ENCODE data around the gene PBRM1.

Gene PBRM1

DNA sequence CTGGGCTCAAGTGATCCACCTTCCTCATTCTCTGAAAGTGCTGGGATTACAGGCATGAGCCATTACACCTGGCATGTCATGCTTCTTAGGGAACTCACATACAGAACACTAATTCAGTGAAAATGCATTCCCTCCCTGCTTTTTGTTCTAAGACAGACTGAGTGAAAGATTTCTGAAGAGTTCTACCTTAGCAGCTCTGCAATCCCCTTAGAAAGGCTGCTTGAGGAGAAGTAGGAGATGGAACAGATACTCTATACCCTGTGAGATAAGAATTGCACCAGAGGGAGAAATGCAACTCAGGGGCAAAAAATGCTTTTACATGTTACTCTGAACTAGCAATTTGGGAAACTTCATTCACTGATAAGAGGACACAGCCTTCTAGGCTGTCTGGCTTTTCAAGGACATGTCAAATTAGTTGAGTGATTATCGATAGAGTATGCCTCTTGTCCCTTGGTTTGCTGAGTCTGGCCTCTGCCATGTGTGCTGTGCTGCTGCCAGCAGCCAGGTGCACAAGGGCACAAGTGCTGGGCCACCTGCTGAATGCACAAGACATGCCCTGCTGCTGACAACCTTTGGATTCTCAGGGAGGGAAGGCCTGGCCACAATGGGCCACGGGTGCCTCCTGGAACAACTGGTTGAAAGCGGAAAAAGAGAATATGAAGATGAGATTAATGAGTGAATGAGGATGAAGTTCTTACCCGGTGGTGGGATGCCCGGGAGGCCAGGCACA lies 131.5 kb downstream of the PBRM1 start:
- H3K4me3 ChIP-seq (ENCODE audit: low read depth, low read length): no peak overlapping the region
- TF ChIP-seq, protein P1, sequence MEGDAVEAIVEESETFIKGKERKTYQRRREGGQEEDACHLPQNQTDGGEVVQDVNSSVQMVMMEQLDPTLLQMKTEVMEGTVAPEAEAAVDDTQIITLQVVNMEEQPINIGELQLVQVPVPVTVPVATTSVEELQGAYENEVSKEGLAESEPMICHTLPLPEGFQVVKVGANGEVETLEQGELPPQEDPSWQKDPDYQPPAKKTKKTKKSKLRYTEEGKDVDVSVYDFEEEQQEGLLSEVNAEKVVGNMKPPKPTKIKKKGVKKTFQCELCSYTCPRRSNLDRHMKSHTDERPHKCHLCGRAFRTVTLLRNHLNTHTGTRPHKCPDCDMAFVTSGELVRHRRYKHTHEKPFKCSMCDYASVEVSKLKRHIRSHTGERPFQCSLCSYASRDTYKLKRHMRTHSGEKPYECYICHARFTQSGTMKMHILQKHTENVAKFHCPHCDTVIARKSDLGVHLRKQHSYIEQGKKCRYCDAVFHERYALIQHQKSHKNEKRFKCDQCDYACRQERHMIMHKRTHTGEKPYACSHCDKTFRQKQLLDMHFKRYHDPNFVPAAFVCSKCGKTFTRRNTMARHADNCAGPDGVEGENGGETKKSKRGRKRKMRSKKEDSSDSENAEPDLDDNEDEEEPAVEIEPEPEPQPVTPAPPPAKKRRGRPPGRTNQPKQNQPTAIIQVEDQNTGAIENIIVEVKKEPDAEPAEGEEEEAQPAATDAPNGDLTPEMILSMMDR (IDR thresholded peaks at IDR 0.05): no peak
- no peaks in the 10 kb centered on the region for H3K9me3 ChIP-seq (ENCODE audit: control insufficient read depth, low read length)
- no peaks in the 10 kb centered on the region for H3K36me3 ChIP-seq (ENCODE audit: control insufficient read depth, insufficient read depth, low read length)
- no peak overlapping the region for H2AFZ ChIP-seq
- no peak overlapping the region for H3K27ac ChIP-seq
- no peaks in the 10 kb centered on the region for H3K79me2 ChIP-seq
- H3K4me2 ChIP-seq (ENCODE audit: low read length): no peak overlapping the region
- peaks cover 2% of the 10 kb centered on the region for H3K4me1 ChIP-seq
- H3K9ac ChIP-seq: no peak overlapping the region
- H3K27me3 ChIP-seq (ENCODE audit: control insufficient read depth, insufficient read depth, low read length): no peaks in the 10 kb centered on the region

- Histone ChIP-seq H2AFZ (no peak overlapping the region), H3K4me3 (ENCODE audit: low read depth, low read length) (no peak overlapping the region), H3K27ac (no peak overlapping the region), H3K9ac (no peak overlapping the region), H3K4me1 (peaks cover 2% of the 10 kb centered on the region), H3K4me2 (ENCODE audit: low read length) (no peak overlapping the region), H3K79me2 (no peaks in the 10 kb centered on the region), H3K27me3 (ENCODE audit: control insufficient read depth, insufficient read depth, low read length) (no peaks in the 10 kb centered on the region), H3K36me3 (ENCODE audit: control insufficient read depth, insufficient read depth, low read length) (no peaks in the 10 kb centered on the region), H3K9me3 (ENCODE audit: control insufficient read depth, low read length) (no peaks in the 10 kb centered on the region)
- TF ChIP-seq, protein P1 (IDR thresholded peaks at IDR 0.05): no peak
Observed at GRCh38 chr3:52552089-52552488, 133.6 kb downstream of the PBRM1 start.

DNA sequence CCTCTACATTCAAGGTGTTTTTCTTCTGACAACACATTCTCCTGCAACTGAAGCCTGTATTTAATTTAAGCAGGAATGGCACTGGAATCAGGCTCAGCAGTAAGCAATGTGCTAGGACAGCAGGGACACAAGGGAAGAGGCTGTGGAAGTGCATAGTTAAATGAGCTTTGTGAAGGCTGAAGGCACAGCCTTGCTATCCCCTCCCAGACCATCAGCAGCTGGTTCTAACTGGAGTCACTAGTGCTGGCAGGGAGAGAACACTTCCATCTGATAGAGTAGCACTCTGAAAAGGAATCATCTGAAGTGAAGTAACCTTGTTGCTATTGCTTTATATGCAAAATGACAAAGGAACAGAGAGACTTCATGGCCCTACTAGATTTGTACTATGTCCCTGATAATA lies 134.6 kb downstream of the PBRM1 start:
- no peak overlapping the region for H3K4me2 ChIP-seq (ENCODE audit: low read length)
- H3K36me3 ChIP-seq (ENCODE audit: control insufficient read depth, insufficient read depth, low read length): no peaks in the 10 kb centered on the region
- H3K9me3 ChIP-seq (ENCODE audit: control insufficient read depth, low read length): no peaks in the 10 kb centered on the region
- TF ChIP-seq, protein P1 (IDR thresholded peaks at IDR 0.05): no peak
- H3K27me3 ChIP-seq (ENCODE audit: control insufficient read depth, insufficient read depth, low read length): no peaks in the 10 kb centered on the region
- no peak overlapping the region for H3K27ac ChIP-seq
- no peak overlapping the region for H3K4me3 ChIP-seq (ENCODE audit: low read depth, low read length)
- no peaks in the 10 kb centered on the region for H3K79me2 ChIP-seq
- no peak overlapping the region for H3K9ac ChIP-seq
- no peak overlapping the region for H2AFZ ChIP-seq
- H3K4me1 ChIP-seq: peaks cover 2% of the 10 kb centered on the region

DNA sequence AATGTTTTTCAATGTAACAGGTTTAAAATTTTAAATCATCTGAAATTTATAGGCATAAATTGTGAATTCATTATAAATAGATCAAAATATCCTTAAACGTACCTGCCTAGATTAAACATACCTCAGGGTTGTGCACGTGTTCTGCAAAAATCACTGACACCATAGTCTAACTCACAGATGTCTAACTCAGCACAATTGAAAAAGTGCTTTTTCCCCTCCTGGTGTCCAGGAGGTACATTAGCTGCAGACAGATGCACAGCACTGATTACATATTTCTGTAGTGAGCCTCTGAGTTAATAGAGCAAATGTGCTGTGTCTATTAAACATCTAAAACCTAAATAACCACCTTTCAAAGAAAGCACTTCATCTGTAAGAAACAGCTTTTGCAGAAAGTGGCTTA lies 138.6 kb downstream of the PBRM1 start:
- Histone ChIP-seq H2AFZ (no peak overlapping the region), H3K9ac (no peak overlapping the region), H3K36me3 (ENCODE audit: control insufficient read depth, insufficient read depth, low read length) (no peaks in the 10 kb centered on the region), H3K4me2 (ENCODE audit: low read length) (no peak overlapping the region), H3K27me3 (ENCODE audit: control insufficient read depth, insufficient read depth, low read length) (no peaks in the 10 kb centered on the region), H3K27ac (no peak overlapping the region), H3K9me3 (ENCODE audit: control insufficient read depth, low read length) (no peaks in the 10 kb centered on the region), H3K79me2 (no peaks in the 10 kb centered on the region), H3K4me3 (ENCODE audit: low read depth, low read length) (no peak overlapping the region), H3K4me1 (no peaks in the 10 kb centered on the region)
- TF ChIP-seq, protein P1 (IDR thresholded peaks at IDR 0.05): no peak

Data from parathyroid adenoma (tissue), 2 donors.